ENCODE data around the gene UBE3A.

Gene UBE3A

DNA sequence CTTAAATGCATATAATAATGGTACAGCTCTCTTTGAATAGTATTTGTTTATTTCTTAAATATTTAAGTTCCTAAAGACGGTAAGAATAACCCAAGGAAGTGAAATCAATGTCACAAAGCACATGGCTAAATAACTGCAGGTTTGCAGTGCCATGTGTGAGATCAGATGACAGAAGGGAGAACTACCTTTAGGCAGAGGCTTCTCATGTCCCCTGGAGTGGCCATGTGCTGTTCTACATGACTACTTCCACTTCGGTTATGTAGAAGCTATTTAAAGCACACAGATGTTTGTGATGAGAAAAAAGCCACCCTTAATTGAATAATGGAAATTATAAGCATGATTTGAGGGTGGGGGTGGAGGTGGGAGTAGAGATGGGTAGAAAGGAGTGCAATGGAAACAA is 109.1 kb downstream of the UBE3A start:
- peaks cover 66% of the 10 kb centered on the region for H3K36me3 Mint-ChIP-seq (ENCODE audit: low read depth)
- no peak overlapping the region for H3K27ac Mint-ChIP-seq
- no peak overlapping the region for H3K4me3 Mint-ChIP-seq
- no peaks in the 10 kb centered on the region for H3K27me3 Mint-ChIP-seq (ENCODE audit: low read depth, poor library complexity)
- H3K9me3 Mint-ChIP-seq = peaks cover 14% of the 10 kb centered on the region
- peaks cover 14% of the 10 kb centered on the region for H3K4me1 Mint-ChIP-seq
- TF ChIP-seq, protein P1, sequence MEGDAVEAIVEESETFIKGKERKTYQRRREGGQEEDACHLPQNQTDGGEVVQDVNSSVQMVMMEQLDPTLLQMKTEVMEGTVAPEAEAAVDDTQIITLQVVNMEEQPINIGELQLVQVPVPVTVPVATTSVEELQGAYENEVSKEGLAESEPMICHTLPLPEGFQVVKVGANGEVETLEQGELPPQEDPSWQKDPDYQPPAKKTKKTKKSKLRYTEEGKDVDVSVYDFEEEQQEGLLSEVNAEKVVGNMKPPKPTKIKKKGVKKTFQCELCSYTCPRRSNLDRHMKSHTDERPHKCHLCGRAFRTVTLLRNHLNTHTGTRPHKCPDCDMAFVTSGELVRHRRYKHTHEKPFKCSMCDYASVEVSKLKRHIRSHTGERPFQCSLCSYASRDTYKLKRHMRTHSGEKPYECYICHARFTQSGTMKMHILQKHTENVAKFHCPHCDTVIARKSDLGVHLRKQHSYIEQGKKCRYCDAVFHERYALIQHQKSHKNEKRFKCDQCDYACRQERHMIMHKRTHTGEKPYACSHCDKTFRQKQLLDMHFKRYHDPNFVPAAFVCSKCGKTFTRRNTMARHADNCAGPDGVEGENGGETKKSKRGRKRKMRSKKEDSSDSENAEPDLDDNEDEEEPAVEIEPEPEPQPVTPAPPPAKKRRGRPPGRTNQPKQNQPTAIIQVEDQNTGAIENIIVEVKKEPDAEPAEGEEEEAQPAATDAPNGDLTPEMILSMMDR (IDR thresholded peaks at IDR 0.05) = no peak
- no peak for DNase-seq

DNA sequence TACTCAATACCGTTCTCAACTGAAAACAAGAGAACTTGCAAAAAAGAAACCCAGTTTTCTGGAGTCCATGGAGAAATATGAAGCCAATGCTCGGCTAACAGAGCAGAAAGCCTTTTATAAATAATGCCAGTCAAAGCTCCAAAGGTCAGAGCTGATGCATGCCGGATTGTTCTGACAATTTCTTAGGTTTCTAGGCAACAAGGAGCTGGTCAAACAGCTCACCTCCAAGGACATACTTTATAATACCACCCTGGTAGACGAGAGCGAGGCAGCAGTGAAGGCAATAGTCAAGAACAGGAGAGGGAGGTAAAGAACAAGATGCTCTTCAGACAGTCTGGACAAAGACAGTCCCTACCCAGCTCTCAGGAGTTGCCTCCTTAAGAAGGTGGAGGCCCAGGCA is 111.1 kb downstream of the UBE3A start:
- TF ChIP-seq, protein P1 (IDR thresholded peaks at IDR 0.05) = no peak
- peaks cover 14% of the 10 kb centered on the region for H3K4me1 Mint-ChIP-seq
- H3K4me3 Mint-ChIP-seq = no peak overlapping the region
- H3K9me3 Mint-ChIP-seq = no peaks in the 10 kb centered on the region
- peaks cover 67% of the 10 kb centered on the region for H3K36me3 Mint-ChIP-seq (ENCODE audit: low read depth)
- no peaks in the 10 kb centered on the region for H3K27me3 Mint-ChIP-seq (ENCODE audit: low read depth, poor library complexity)
- no peak overlapping the region for H3K27ac Mint-ChIP-seq
- DNase-seq = no peak

DNA sequence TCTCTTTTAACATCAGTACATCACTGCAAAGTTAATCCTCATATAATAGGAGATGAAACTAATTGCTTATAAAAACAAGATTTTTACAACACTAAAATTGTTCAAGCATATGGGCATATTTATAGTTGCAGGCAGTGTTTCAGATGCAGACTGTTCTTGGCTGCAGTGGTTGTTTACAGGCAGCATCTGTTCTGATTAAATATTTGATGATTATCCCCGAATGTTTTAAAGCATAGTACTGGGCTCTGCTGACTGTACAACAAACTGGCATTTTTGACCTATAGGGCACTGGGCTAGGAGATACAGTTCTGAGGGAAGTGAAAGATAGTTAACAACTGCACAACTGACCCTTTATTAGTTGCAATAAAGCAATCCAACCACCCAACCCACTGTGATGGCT is 113.6 kb downstream of the UBE3A start:
- TF ChIP-seq, protein P1 (IDR thresholded peaks at IDR 0.05) = no peak
- DNase-seq = no peak
- peaks cover 10% of the 10 kb centered on the region for H3K4me1 Mint-ChIP-seq
- H3K4me3 Mint-ChIP-seq = no peak overlapping the region
- H3K27ac Mint-ChIP-seq = no peak overlapping the region
- peaks cover 72% of the 10 kb centered on the region for H3K36me3 Mint-ChIP-seq (ENCODE audit: low read depth)
- peaks cover 17% of the 10 kb centered on the region for H3K9me3 Mint-ChIP-seq
- H3K27me3 Mint-ChIP-seq (ENCODE audit: low read depth, poor library complexity) = no peaks in the 10 kb centered on the region

DNA sequence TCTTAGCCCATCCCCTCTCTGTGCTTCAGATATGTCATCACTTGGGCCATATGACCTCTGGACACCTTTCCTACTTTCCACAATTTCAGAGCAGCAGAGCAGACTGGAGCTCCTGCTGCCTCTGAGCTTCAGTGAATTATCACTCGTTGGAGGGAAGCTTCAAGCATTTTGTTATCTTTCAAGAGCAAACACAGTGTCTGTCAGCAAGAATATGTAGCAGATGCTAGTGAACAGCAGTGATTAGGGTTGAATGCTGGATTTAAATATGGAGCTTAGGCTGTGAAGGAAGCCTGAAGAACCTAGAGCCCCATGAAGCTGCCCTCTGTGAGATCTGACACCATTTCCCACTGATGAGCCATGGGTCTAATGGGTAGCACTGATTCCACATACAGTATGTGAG is 115.4 kb downstream of the UBE3A start:
- H3K9me3 Mint-ChIP-seq = peaks cover 35% of the 10 kb centered on the region
- peaks cover 72% of the 10 kb centered on the region for H3K36me3 Mint-ChIP-seq (ENCODE audit: low read depth)
- no peak overlapping the region for H3K4me3 Mint-ChIP-seq
- TF ChIP-seq, protein P1 (IDR thresholded peaks at IDR 0.05) = no peak
- no peaks in the 10 kb centered on the region for H3K4me1 Mint-ChIP-seq
- H3K27ac Mint-ChIP-seq = no peak overlapping the region
- H3K27me3 Mint-ChIP-seq (ENCODE audit: low read depth, poor library complexity) = no peaks in the 10 kb centered on the region
- DNase-seq = no peak

DNA sequence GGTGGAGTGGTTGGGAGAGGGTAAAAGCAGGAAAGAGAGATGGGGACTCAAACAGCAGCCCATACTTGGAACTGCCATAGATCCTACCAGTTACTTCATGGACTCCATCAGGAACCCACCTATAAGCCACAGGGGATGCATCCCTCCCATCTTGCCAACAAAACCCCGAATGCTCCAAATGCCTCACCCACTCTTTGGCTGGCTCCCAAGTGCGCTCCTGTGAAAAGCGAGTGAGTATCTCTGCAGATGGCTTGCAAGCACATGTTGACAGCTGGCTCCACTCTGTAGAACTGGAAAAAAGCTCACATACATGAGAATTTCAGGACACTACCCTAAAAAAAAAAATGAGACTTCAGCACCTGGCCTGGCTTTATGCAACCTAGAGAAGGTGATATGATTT is 151.0 kb downstream of the UBE3A start:
- Mint-ChIP-seq H3K4me3 (no peak overlapping the region), H3K36me3 (ENCODE audit: low read depth) (no peaks in the 10 kb centered on the region), H3K9me3 (peaks cover 51% of the 10 kb centered on the region), H3K27ac (no peak overlapping the region), H3K4me1 (no peaks in the 10 kb centered on the region), H3K27me3 (ENCODE audit: low read depth, poor library complexity) (peaks cover 9% of the 10 kb centered on the region)
- DNase-seq = no peak
- TF ChIP-seq, protein P1 (IDR thresholded peaks at IDR 0.05) = no peak

All from nephron progenitor cell (in vitro differentiated cells).